WTC11 (cell line): ENCODE measurements around the gene NKAIN2.

Experiments used
- CTCF ChIP-seq: fragments of 200-600 bp; IDR thresholded peaks from 2 replicates; pipeline ENCODE4 v1.8.0; 2022; ENCODE audit warnings: antibody characterized with exemption
- E2F4 ChIP-seq: sonication (generic); formaldehyde crosslinking; IDR thresholded peaks from 2 replicates; pipeline ENCODE4 v1.8.1; 2022; ENCODE audit warnings: low read depth, mild to moderate bottlenecking, moderate library complexity, missing genetic modification reagents, borderline replicate concordance
- FOXJ3 ChIP-seq: sonication (generic); formaldehyde crosslinking; IDR thresholded peaks from 2 replicates; pipeline ENCODE4 v1.9.0; 2021; ENCODE audit warnings: missing genetic modification reagents, mild to moderate bottlenecking, borderline replicate concordance
- FOXP1 ChIP-seq: sonication (generic); formaldehyde crosslinking; IDR thresholded peaks from 2 replicates; pipeline ENCODE4 v1.8.0; 2022; ENCODE audit warnings: missing genetic modification reagents, mild to moderate bottlenecking, moderate library complexity, borderline replicate concordance
- HMGXB4 ChIP-seq: sonication (generic); formaldehyde crosslinking; IDR thresholded peaks from 2 replicates; pipeline ENCODE4 v1.8.1; 2023; ENCODE audit warnings: mild to moderate bottlenecking, moderate library complexity, missing genetic modification reagents
- JAZF1 ChIP-seq: fragments of 250-450 bp; sonication (Bioruptor Pico); IDR thresholded peaks from 2 replicates; pipeline ENCODE4 v1.9.0; 2021; ENCODE audit warnings: moderate library complexity, mild to moderate bottlenecking, inconsistent platforms
- PRDM15 ChIP-seq: sonication (generic); formaldehyde crosslinking; IDR thresholded peaks from 2 replicates; pipeline ENCODE4 v1.8.0; 2022; ENCODE audit warnings: missing genetic modification reagents
- RORB ChIP-seq: fragments of 250-450 bp; sonication (Bioruptor Pico); IDR thresholded peaks from 2 replicates; pipeline ENCODE4 v1.9.0; 2021; ENCODE audit warnings: mild to moderate bottlenecking
- SP1 ChIP-seq: sonication (generic); formaldehyde crosslinking; conservative IDR thresholded peaks from 2 replicates; pipeline ENCODE4 v1.8.1; 2022; ENCODE audit warnings: missing genetic modification reagents
- STAT6 ChIP-seq: sonication (generic); formaldehyde crosslinking; conservative IDR thresholded peaks from 2 replicates; pipeline ENCODE4 v1.8.1; 2023; ENCODE audit warnings: mild to moderate bottlenecking, low read depth, missing genetic modification reagents, moderate library complexity
- TCF7 ChIP-seq: sonication (generic); formaldehyde crosslinking; IDR thresholded peaks from 2 replicates; pipeline ENCODE4 v1.8.0; 2022; ENCODE audit warnings: mild to moderate bottlenecking, low read depth, missing genetic modification reagents, moderate library complexity
- TEAD4 ChIP-seq: sonication (generic); formaldehyde crosslinking; IDR thresholded peaks from 2 replicates; pipeline ENCODE4 v1.8.0; 2022; ENCODE audit warnings: mild to moderate bottlenecking, missing genetic modification reagents
- TP53 ChIP-seq: sonication (generic); formaldehyde crosslinking; IDR thresholded peaks from 2 replicates; pipeline ENCODE4 v1.8.1; 2023; ENCODE audit warnings: mild to moderate bottlenecking, missing genetic modification reagents
- ZNF416 ChIP-seq: fragments of 250-450 bp; sonication (Bioruptor Pico); IDR thresholded peaks from 2 replicates; pipeline ENCODE4 v1.9.0; 2021; ENCODE audit warnings: mild to moderate bottlenecking, inconsistent platforms

- no peak for TF ChIP-seq ZNF416 (CRISPR knock-in tag)
- no peak for TF ChIP-seq CTCF
- no peak for TF ChIP-seq PRDM15 (CRISPR knock-in tag)
- TF ChIP-seq JAZF1 = no peak
- TF ChIP-seq RORB (CRISPR knock-in tag) = no peak
- TF ChIP-seq E2F4 (CRISPR knock-in tag) = no peak
- no peak for TF ChIP-seq HMGXB4 (CRISPR knock-in tag)
- TF ChIP-seq STAT6 = no peak
- no peak for TF ChIP-seq FOXP1 (CRISPR knock-in tag)
- TF ChIP-seq SP1 (CRISPR knock-in tag) = no peak
- TF ChIP-seq TEAD4 (CRISPR knock-in tag) = no peak
- TF ChIP-seq TP53 (CRISPR knock-in tag) = no peak
- no peak for TF ChIP-seq TCF7 (CRISPR knock-in tag)
- TF ChIP-seq FOXJ3 (CRISPR knock-in tag) = no peak
Observed at GRCh38 chr6:124319410-124319809, 515.7 kb downstream of the NKAIN2 start.
